DND-41 (cell line): ENCODE data around the gene COL2A1.

ENCODE experiments used
- ATAC-seq: fragments of 200-7000 bp; cut with Tn5 transposase; 3 replicates; pipeline ENCODE4 v1.9.1; 2021; ENCODE audit warnings: low read depth; ENCODE audit not compliant: insufficient read depth
- DNase-seq: peaks from one replicate; pipeline ENCODE4 v3.0.0-alpha.2; 2020
- H2AFZ ChIP-seq: 2 replicates; pipeline ENCODE4 v1.6.0; 2012; ENCODE audit warnings: low read depth, low read length
- H3K27ac ChIP-seq: 2 replicates; pipeline ENCODE4 v1.5.1; 2012; ENCODE audit warnings: low read length, inconsistent platforms
- H3K27me3 ChIP-seq: fragments of 200-600 bp; sonication (generic); 2 replicates; pipeline ENCODE4 v1.6.0; 2012; ENCODE audit warnings: low read length, mild to moderate bottlenecking, inconsistent platforms; ENCODE audit not compliant: insufficient read depth, poor library complexity
- H3K36me3 ChIP-seq: 2 replicates; pipeline ENCODE4 v1.5.1; 2012; ENCODE audit warnings: low read length, inconsistent platforms; ENCODE audit not compliant: insufficient read depth
- H3K4me1 ChIP-seq: 2 replicates; pipeline ENCODE4 v1.5.1; 2012; ENCODE audit warnings: mild to moderate bottlenecking, low read length; ENCODE audit not compliant: insufficient read depth
- H3K4me2 ChIP-seq: 2 replicates; pipeline ENCODE4 v1.6.0; 2012; ENCODE audit warnings: mild to moderate bottlenecking, moderate library complexity, low read length, inconsistent platforms; ENCODE audit not compliant: insufficient read depth
- H3K4me3 ChIP-seq, 2 experiments: fragments of 200-600 bp in 1 of 2; shearing (Covaris generic) in 1 of 2; 2 replicates each; pipeline ENCODE4 v1.5.1; 2012 to 2016; ENCODE audit warnings: inconsistent platforms in 2 of 2, low read length in 2 of 2, mild to moderate bottlenecking in 2 of 2, low read depth in 1 of 2, moderate library complexity in 1 of 2
- H3K79me2 ChIP-seq: 2 replicates; pipeline ENCODE4 v1.6.0; 2012; ENCODE audit warnings: low read length, inconsistent platforms; ENCODE audit not compliant: insufficient read depth
- H3K9ac ChIP-seq: 2 replicates; pipeline ENCODE4 v1.6.0; 2012; ENCODE audit warnings: low read depth, mild to moderate bottlenecking, inconsistent platforms, low read length, moderate library complexity
- H3K9me3 ChIP-seq: 2 replicates; pipeline ENCODE4 v1.5.1; 2012; ENCODE audit warnings: low read length, moderate library complexity, mild to moderate bottlenecking, inconsistent platforms; ENCODE audit not compliant: insufficient read depth, severe bottlenecking
- H4K20me1 ChIP-seq: 2 replicates; pipeline ENCODE4 v1.6.0; 2012; ENCODE audit warnings: low read length; ENCODE audit not compliant: insufficient read depth
- EZH2 ChIP-seq: IDR thresholded peaks from 3 replicates; pipeline ENCODE4 v1.6.1; 2012; ENCODE audit warnings: borderline replicate concordance, low read depth, mild to moderate bottlenecking, moderate library complexity, low read length, inconsistent platforms; ENCODE audit not compliant: severe bottlenecking
- TF ChIP-seq, protein P1 (sequence below): IDR thresholded peaks from 2 replicates; pipeline ENCODE4 v1.5.1; 2012; ENCODE audit warnings: borderline replicate concordance, low read length, moderate library complexity, mild to moderate bottlenecking; ENCODE audit not compliant: poor library complexity, severe bottlenecking; ENCODE audit errors: extremely low read depth

Gene COL2A1

DNA sequence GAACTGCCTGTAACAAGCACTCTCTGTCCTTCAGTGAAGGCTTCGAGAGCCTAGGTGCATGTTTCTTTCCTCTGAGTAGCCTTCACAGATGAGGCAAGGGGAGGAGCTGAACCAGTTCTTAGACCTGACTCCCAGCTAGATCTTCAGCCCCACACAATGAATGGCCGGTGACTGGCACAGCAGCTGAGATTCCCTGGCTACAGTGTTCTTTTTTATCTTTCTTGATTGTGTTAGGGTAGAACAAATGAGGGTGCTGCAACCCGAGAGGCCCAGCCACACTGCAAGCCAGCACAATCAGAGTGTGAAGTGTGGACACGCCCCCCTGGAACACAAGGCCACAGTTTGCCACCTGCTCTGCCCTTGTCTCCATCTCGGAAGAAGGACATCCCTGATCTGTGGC, 19.1 kb upstream of the COL2A1 start:
- ATAC-seq: no peak
- no peak for TF ChIP-seq EZH2
- TF ChIP-seq, protein P1, sequence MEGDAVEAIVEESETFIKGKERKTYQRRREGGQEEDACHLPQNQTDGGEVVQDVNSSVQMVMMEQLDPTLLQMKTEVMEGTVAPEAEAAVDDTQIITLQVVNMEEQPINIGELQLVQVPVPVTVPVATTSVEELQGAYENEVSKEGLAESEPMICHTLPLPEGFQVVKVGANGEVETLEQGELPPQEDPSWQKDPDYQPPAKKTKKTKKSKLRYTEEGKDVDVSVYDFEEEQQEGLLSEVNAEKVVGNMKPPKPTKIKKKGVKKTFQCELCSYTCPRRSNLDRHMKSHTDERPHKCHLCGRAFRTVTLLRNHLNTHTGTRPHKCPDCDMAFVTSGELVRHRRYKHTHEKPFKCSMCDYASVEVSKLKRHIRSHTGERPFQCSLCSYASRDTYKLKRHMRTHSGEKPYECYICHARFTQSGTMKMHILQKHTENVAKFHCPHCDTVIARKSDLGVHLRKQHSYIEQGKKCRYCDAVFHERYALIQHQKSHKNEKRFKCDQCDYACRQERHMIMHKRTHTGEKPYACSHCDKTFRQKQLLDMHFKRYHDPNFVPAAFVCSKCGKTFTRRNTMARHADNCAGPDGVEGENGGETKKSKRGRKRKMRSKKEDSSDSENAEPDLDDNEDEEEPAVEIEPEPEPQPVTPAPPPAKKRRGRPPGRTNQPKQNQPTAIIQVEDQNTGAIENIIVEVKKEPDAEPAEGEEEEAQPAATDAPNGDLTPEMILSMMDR: no peak
- H3K36me3 ChIP-seq: no peaks in the 10 kb centered on the region
- no peaks in the 10 kb centered on the region for H3K4me1 ChIP-seq
- H3K9ac ChIP-seq: no peak overlapping the region
- DNase-seq: no peak
- no peaks in the 10 kb centered on the region for H3K79me2 ChIP-seq
- H3K27ac ChIP-seq: no peak overlapping the region
- no peak overlapping the region for H2AFZ ChIP-seq
- no peak overlapping the region for H3K4me2 ChIP-seq
- no peaks in the 10 kb centered on the region for H4K20me1 ChIP-seq
- no peaks in the 10 kb centered on the region for H3K9me3 ChIP-seq
- peaks cover 16% of the 10 kb centered on the region for H3K27me3 ChIP-seq
- H3K4me3 ChIP-seq: no peak overlapping the region

DNA sequence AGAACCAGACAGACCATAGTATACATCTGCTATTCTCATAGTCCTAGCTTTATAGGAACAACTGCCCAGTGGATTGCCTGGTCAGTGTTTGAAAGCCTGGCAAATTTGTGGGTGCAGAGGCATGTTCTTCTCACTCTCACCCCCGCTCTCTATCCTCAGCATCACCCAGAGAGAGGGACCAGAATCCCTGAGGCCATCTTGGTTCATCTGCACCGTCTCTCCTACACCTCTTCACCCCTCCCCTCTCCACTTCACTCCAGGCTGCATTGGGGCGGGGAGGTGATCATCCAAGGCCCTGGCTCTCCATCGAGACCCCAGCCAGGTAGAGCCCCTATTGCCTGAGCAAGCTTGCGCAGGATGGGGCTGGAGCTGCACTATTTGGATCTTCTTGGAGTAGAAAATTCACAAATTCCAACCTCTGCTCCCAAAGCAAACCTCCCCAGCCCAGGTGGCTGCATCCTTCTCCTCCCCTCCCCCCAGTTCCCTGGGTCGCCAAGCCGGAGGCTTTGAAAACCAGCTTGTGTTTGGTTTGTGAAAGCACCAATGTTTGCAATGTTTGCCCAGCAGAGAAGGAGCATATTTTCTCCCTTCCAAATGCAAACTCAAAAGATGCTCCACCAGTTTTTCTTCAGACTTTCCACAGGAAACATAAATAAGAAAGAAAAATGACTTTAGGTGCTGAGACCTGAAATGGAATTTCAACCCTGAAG, 18.6 kb upstream of the COL2A1 start:
- Histone ChIP-seq H3K27ac (no peak overlapping the region), H3K27me3 (peaks cover 21% of the 10 kb centered on the region), H3K4me1 (no peaks in the 10 kb centered on the region), H2AFZ (no peak overlapping the region), H4K20me1 (no peaks in the 10 kb centered on the region), H3K9ac (no peak overlapping the region), H3K4me2 (no peak overlapping the region), H3K36me3 (no peaks in the 10 kb centered on the region), H3K4me3 (no peak overlapping the region), H3K79me2 (no peaks in the 10 kb centered on the region), H3K9me3 (no peaks in the 10 kb centered on the region)
- DNase-seq (no peak), ATAC-seq (no peak)
- TF ChIP-seq, protein P1: no peak
- no peak for TF ChIP-seq EZH2

DNA sequence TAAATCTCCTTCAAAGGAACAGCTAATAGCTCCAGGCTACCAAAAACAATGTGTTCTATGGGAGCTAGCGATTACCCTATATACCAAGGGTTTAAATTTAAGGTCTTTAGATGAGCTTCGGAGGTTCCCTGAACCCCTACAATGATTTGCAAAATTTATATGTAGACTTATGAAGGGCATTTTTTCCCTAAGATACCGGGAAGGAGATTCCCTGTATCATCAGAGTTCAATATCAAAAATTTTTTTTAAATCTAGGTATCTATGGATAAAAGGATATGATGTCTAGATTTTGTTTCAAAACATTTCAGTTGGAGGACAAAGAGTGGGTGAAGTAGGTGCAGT, 17.9 kb upstream of the COL2A1 start:
- no peak for ATAC-seq
- H3K27ac ChIP-seq: no peak overlapping the region
- no peaks in the 10 kb centered on the region for H3K79me2 ChIP-seq
- no peaks in the 10 kb centered on the region for H3K4me1 ChIP-seq
- no peak for TF ChIP-seq EZH2
- TF ChIP-seq, protein P1: no peak
- peaks cover 25% of the 10 kb centered on the region for H3K27me3 ChIP-seq
- no peak overlapping the region for H3K4me2 ChIP-seq
- no peaks in the 10 kb centered on the region for H3K9me3 ChIP-seq
- no peaks in the 10 kb centered on the region for H4K20me1 ChIP-seq
- DNase-seq: no peak
- no peak overlapping the region for H2AFZ ChIP-seq
- H3K4me3 ChIP-seq: no peak overlapping the region
- H3K9ac ChIP-seq: no peak overlapping the region
- no peaks in the 10 kb centered on the region for H3K36me3 ChIP-seq
